ENCODE measurements around the gene CCDC182.

- TF ChIP-seq, protein P1, sequence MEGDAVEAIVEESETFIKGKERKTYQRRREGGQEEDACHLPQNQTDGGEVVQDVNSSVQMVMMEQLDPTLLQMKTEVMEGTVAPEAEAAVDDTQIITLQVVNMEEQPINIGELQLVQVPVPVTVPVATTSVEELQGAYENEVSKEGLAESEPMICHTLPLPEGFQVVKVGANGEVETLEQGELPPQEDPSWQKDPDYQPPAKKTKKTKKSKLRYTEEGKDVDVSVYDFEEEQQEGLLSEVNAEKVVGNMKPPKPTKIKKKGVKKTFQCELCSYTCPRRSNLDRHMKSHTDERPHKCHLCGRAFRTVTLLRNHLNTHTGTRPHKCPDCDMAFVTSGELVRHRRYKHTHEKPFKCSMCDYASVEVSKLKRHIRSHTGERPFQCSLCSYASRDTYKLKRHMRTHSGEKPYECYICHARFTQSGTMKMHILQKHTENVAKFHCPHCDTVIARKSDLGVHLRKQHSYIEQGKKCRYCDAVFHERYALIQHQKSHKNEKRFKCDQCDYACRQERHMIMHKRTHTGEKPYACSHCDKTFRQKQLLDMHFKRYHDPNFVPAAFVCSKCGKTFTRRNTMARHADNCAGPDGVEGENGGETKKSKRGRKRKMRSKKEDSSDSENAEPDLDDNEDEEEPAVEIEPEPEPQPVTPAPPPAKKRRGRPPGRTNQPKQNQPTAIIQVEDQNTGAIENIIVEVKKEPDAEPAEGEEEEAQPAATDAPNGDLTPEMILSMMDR (IDR thresholded peaks at IDR 0.05; ENCODE audit: low read depth, low read length), result no peak
- no peak for TF ChIP-seq POLR2A (IDR thresholded peaks at IDR 0.05; ENCODE audit: extremely low read depth, insufficient read length)
These were observed 7.2 kb upstream of the CCDC182 start for GRCh38 chr17:57752031-57752905.
